ENCODE results near the gene LLGL1.
A peak's percentile ranks its signal among the peaks of the same experiment; 100 is the strongest.
"Not testable (repeated sequence)": the region's sequence is repeated elsewhere in the genome, so short reads cannot be mapped to it uniquely, and the experiment has no call there.

The LLGL1 gene

DNA sequence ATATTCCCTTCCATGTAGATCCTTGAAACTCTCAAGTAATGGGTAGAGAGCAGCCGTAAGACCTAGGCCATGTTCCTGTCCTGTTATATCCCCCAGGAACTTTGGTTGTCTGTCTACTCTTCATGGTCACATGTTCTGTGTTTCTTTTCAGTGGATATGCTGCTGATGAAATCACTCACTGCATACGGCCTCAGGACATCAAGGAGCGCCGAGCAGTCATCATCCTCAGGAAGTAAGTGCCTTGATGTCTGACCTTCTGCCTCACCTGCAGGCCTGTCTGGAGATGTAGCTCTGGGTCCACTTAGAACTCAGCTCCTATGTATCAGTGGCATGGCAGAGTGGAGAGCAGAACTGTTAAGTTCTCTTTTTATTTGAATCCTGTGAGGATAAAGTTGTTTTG is 30.6 kb upstream of the LLGL1 start:
- no peak for DNase-seq (ENCODE audit: low read depth)

DNA sequence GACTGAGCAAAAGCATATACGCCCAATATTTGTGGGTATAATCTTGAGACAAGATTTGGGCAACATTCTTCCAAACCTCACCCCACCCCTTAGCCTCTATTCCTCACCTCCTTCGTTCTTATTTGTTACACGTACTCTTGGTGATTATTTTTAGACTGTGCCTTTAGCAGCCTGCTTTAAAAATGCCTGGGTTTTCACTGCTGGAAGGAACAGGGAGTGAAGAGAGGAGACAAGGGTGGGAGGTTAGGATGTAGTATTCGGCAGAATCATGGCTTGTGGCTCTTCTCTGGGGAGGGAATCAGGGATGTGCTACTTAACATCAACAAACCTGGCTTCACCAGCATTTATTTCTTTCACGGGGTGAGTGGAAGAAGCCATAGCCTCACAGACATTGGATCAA is 30.2 kb upstream of the LLGL1 start:
- no peak for DNase-seq (ENCODE audit: low read depth)

DNA sequence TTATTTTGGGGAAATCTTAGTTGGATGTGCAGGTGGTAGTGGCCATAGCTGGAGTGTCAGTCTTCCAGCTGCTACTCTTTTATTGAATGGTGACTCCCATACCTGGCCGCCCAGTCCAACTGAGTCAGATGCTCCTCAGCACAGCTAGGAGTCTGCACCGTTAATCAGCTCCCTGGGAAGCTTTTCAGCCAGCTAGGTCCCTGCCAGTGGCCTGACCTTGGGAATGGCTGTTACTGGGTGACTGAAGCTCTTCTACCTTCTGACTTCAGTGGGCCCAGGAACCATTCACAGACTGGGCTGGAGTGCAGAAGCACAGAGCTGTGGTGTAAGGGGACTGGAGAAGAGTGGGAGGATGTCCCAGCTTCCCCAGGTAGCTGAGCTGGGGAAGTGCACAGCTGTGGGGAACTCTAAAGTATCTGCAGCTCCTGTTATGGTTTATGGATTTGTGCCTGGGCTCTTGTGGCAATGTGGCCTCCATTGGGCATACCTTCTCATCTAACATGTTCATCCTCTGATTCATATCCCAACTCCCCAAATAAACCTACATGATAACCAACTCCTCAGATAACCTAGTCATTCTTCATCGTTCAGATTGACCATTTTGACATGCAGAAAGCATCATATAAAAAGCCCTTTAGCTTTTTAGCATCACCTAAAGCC is 27.8 kb upstream of the LLGL1 start:
- DNase-seq (ENCODE audit: low read depth): no peak

DNA sequence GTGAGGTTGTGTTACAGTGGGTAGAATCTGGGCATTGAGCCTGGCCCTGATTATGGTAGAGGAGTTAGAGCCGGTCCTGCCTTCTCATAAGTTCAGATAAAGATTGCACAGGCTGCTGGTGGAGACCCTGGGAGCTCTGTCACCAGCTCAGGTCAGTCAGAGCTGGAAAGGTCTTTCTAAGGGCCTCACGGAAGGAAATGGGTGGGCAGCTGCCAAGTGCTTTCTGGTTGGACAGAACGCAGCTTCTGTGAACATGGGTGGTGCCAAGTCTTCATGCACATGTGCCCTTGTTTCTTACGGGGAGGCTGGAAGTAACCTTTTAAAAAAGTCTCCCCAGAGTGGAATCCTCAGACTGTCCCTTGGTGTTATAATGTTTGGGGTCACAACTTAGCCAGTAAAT is 26.9 kb upstream of the LLGL1 start:
- DNase-seq (ENCODE audit: low read depth): no peak

DNA sequence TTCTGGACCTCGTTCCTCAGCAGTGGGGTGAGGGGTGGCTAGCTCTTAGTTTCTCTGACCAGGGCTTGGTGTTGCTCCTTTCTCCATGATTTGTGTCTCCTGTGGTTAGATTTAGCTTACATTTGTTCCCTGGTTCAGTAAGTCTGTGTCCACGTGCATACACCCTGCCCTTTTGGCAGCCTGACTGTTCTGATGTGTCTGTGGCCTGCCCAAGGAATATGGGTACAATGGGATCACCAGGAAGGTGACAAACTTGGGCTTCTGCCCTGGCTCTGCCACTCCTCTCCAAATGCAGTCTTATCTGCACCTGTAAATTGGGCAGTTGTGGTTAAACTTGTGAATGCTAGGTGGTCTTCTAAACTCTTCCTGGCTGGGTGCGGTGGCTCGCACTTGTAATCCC is 24.3 kb upstream of the LLGL1 start:
- no peak for DNase-seq (ENCODE audit: low read depth)

DNA sequence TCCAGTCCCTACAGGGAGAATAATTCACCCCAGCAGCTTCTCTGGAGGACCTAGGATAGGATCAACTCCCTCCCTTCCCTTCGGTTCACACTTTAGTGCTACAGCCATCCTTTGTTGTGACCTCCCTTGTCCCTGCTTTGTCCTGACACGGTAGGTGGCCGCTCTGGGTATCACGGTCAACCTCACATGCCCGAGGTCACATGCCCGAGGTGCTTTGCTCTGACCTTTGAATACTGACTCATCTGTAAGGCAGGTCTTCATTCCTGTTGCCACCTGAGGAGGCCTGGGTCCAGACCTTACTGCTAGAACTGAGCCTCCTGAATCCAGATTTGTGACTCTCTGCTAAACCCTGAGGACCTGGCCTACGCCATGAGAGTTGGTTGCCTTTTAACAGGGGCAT is 22.1 kb upstream of the LLGL1 start:
- no peak for DNase-seq (ENCODE audit: low read depth)

DNA sequence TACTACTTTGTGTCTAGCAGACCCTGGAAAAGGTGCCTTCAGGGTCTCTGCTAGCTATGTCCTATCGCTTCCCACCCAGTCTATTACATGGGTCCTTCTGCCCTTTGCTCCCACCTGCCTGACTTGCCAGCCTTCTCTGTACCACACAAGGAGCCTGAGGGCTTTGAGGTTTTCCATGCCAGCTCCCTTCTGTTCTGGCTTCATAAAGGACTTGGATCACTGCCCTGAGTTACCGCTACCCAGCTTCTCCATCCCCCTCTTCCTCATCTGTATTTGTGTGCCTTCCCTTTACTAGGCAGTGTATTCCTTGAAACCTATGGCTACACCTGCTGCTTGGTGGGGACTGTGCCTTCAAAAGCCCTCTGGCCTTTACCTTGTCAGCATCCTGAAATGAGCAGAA is 19.6 kb upstream of the LLGL1 start:
- no peak for DNase-seq (ENCODE audit: low read depth)

DNA sequence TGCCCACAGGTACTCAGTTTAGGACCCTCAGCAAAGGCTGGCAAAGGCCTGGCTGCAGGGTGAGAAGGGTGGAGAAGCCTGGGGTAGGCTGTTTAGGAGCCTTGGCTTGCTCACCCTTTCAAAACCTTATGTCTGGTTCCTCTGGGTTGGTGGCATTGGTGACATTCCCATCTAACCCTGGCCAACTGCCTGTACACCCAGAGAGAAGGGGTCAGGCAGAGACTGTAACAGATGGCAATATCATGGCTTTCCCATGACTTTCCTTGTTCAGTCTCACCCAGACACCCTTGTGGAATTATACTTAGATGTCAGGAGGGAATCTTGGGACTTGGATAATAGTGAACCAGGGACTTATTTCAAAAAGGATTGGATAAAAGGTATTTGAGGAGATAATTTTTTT is 18.5 kb upstream of the LLGL1 start:
- no peak for DNase-seq (ENCODE audit: low read depth)

DNA sequence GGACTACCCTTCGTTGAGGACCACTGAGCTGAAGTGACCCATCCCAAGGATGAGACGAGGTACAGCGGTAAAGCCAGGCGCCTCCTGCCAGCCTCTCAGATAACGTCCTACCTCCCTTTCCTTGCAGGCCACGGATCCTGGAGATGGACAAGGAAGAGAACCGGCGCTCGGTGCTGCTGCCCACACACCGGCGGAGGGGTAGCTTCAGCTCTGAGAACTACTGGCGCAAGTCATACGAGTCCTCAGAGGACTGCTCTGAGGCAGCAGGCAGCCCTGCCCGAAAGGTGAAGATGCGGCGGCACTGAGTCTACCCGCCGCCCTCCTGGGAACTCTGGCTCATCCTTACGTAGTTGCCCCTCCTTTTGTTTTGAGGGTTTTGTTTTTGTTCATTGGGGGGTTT is 17.3 kb upstream of the LLGL1 start:
- no peak for DNase-seq (ENCODE audit: low read depth)

DNA sequence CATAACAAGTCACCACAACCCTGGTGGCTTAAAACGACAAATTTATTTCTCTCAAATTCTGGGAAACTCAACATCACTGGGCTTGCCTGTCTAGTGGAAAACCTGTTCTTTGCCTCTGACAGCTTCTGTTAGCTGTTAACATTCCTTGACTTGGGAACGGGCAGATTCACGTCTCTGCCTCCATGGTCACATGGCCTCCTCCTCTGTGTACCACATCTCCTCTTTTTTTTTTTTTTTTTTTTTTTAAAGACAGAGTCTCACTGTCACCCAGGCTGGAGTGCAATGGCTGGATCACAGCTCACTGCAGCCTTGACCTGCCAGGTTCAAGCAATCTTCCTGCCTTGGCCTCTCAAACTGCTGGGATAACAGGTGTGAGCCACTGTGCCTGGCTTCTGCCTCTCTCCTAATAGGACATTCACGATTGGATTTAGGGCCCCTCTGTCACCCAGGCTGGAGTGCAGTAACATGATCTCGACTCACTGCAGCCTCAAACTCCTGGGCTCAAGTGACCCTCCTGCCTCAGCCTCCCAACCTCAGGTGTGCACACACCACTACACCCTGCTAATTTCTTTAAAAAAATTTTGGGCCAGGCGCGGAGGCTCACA is 11.7 kb upstream of the LLGL1 start:
- no peak for DNase-seq (ENCODE audit: low read depth)

DNA sequence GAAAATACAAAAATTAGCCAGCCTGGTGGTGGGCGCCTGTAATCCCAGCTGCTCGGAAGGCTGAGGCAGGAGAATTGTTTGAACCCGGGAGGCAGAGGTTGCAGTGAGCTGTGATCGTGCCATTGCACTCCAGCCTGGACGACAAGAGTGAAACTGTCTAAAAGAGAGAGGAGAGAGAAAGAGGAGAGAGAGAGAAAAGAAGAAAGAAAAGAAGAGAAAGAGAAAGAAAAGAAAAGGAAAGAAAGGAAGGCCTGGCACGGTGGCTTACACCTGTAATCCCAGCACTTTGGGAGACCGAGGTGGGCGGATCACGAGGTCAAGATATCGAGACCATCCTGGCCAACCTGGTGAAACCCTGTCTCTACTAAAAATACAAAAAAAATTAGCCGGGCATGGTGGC is 8.5 kb upstream of the LLGL1 start:
- not testable (repeated sequence) for DNase-seq (ENCODE audit: low read depth)

DNA sequence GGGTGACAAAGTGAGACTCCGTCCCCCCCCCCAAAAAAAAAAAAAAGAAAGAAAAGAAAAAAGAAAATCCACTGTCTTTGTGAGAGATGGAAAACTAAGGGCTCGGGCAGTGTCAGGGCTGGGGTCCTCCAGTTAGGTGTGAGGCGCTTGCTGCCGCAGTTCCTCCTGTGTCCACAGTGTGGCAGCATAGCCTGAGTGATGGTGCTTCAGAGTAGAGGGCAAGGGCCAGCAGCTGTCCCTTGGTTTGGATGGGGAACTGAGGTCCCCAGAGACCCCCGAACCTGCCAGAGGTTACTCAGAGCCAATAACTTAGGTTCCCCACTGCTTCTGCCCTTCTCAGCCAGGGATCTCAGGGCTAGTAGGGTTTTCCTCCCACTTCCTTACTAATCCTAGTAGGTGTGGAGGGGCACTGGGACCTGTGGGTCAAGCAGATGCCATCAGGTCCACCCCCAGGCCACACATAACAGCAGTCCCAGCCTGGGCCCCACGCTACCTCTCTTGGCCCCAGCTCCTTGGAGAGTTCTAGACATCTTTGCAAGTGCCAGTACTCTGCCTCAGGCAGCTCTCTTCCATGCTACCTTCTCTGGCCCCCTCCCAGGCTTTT is 7.9 kb upstream of the LLGL1 start:
- peak; percentile 46 for DNase-seq (ENCODE audit: low read depth)

DNA sequence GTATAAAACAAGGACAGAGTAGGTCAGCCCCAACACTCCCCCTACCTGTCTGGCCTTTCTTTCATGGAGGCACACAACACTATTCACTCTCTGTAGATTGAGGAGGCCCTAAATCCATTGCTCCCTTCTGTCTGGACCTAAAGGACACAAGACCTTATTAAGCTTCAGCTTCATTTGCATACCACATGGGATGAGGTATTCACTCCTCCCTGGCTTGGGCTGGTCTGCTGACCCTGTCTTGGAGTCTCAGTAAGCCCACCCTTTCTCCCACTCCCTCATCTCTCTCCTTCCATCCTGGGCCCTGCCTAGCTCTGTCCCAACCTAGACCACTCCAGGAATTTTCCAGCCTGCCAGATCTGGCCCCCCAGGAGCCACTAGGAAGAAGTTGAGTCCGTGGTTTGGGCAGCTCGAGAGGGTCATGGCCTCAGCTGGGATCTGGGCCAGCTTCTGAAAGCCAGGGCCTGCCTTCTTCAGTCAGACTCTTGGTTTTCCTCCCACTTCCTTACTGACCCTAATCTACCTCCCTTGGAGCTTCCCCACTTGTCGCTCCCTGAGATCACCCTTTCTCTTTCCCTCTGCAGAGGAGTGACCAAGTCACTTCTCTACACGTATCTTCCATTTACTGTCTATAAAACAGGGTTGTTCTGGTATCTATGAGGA is 6.5 kb upstream of the LLGL1 start:
- DNase-seq (ENCODE audit: low read depth): no peak

DNA sequence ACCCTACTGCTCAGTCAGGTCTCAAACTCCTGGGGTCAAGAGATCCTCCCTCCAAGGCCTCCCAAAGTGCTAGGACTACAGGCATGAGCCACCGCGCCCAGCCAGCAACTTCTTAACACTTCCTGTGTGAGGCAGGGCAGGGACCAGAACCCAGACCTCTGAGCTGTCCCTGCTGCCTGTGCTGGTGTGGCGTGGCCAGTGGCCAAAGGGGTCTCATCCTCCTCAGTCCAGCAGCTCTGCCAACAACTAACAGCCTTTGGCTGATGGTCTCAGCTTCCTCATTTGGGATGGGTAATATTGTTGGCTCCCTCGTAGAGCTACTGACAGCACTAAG is 1.4 kb upstream of the LLGL1 start:
- no peak for DNase-seq (ENCODE audit: low read depth)

DNA sequence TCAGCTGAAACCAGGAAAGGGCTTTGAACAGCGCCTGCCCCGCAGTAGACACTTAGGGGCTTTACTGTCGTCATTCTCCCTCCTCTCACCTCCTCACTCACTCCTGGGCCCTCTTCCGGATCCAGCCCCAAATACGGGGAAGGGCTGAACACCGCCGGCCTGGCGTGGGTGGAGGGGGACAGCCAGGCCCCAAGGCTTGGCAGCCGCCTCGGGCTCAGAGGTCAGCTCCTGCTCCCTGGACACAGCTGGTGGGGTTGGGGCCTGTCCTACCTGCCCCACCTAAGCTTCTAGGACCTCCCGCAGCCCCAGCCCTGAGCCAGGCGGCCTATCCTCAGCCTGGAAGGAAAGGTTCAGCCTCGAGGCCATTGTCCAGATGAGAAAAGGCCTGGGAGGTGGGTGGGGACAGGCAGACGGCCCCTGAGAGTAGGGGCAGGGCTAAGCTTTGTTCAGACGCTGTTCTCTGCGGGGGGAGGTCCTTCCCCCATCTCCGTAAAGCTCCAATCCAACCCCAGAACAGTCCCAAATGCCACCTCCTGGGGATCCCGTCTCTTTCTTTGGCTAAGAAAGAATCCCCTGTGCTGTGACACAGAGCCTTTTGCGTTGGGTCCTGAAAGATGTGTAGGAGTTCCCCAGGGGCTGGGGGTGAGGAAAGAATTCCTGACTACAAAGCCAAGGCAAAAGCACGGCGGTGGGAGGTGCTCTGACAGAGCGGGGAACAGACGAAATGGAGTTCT is 881 bp upstream of the LLGL1 start:
- no peak for DNase-seq (ENCODE audit: low read depth)

DNA sequence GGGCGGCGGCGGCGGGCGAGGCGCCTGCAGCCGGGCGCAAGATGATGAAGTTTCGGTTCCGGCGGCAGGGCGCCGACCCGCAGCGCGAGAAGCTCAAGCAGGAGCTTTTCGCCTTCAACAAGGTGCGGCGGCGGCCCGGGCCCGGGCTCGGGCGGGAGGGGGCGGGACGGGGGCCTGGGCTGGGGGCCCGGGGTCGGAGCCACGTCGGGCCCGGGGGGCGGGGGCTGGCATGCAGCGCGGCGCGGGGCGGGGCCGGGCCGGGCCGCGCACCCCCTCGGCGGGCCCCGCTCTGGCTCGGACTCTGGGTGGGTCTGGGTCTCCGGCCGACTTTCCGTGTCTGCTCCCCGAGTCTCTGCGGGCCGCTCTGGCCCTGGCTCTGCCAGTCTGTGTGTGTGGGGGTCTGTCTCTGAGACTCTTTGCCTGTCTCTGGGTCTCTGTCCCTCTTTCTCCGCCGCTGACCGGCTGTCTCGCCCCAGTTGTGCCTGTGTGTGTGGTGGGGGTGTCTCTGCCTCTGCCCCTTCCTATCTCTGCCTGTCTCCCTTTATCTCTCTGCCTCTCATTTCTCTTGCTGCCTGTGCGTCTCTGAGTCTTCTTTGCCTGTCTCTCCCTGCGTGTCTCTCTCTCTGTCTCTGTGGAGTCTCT is 328 bp downstream of the LLGL1 start:
- DNase-seq (ENCODE audit: low read depth): no peak

DNA sequence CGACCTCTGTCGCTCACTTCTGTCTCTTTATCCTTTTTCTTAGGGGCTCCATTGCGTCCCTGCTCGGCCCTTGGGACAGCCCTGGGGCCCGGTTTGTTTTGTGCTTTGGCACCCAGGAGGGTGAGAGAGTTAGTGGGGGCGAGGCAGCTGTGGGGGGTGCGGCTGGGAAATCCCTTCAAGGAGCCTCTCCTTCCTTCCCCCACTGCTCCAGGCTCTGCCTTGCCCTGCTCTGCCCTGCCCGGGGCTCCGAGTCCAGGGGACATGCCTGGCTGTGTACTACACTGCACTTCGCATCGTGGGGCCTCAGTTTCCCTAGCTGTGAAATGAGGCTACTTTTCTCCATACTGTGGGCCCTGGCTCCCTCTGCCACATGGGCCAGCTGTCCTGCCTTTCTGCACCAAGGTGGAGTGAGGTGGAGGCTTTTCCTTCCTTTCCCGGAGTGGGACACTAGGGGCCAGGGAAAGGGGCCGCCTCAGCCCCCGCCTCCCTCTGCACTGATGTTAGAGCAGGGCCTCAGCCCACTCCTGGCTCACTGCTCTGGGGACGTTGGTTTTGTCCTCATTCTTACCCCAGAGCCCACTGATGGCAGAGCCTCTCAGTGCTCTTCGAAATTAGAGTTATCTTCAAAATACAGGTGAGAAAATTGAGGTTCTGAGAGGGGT is 980 bp downstream of the LLGL1 start:
- DNase-seq (ENCODE audit: low read depth): no peak

DNA sequence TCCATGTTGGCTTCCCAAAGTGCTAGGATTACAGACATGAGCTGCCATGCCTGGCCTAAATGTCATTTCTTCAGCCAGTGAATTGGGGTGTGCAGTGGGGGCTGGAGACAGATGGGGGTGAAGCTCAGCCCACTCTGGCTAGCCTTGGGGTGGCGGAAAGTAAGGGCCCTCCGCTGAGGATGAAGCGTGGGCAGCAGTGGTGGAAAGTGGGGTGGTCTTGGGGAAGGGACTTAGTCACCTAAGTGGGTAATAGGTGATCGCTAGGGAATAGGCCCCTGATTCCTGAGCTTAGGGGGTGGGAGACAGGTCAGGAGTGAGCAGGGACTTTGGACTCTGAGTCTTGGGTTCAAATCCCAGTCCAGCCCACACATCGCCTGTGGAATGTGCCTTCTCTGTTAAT is 2.2 kb downstream of the LLGL1 start:
- no peak for DNase-seq (ENCODE audit: low read depth)

DNA sequence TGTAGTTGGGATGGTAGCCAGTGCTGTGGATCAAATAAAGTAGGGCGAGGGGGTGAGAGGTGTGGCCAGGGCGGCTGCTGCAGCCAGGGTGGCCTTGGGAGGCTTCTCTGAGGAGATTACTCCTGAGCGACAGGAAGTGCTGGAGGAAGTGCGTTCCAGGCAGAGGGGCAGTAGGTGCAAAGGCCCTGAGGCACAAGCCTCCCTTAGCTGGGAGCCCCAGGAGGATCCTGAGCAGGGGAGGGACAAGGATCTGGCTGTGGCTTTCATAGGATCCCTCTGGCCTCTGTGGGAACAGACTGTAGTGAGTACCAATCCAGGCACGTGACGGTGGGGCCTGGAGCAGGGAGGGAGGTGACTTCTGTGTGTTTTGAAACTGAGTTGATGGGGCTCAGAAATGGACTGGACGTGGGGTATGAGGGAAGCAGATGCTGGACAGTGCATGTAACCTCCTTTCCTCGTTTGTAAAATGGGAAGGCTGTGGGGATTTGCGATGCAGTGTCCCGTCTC is 2.8 kb downstream of the LLGL1 start:
- no peak for DNase-seq (ENCODE audit: low read depth)

DNA sequence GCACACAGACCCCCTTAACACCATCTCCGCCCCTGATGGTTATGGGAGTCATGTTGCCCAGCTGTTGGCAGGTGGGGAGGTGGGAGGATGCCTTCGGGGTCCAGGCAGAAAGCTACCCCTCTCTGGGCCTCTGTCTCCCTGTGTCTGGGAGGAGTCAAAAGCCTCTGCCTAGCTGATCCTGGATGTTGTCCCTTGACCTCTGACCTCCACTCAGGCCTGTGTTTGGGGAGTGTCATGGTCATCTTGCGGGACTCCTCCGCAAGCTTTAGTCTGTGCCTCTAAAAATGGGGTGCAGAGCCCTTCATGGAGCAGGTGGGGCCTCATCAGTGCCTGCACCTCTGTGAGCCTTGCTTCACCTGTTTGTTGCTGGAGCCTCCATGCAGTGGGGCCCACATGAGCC is 3.8 kb downstream of the LLGL1 start:
- no peak for DNase-seq (ENCODE audit: low read depth)

DNA sequence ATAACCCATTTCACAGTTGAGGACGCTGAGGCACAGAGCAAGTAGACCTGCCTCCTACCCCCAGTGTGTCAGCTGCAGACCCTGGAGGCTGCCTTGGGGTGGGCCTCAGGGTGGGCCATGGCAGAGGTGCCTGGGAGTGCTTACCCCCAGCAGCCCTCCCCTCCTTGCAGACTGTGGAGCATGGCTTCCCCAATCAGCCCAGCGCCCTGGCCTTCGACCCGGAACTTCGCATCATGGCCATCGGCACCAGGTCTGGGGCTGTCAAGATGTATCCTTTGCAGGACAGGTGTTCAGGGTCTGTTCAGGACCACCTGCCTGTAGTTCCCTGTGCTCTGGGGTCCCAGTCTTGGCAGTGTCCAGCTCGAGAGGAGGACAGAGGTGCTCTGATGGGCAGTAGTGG is 4.3 kb downstream of the LLGL1 start:
- DNase-seq (ENCODE audit: low read depth): no peak
